ENCODE data around the gene TDP2.
"Not testable (repeated sequence)": the region's sequence is repeated elsewhere in the genome, so short reads cannot be mapped to it uniquely, and the experiment has no call there.

The TDP2 gene

GRCh38 chr6:24646771-24647170, 19.9 kb downstream of the TDP2 start:
- DNase-seq (ENCODE audit: low read depth) = no peak

GRCh38 chr6:24644377-24644776, 22.3 kb downstream of the TDP2 start:
- no peak for DNase-seq (ENCODE audit: low read depth)

GRCh38 chr6:24643920-24644319, 22.8 kb downstream of the TDP2 start:
- no peak for DNase-seq (ENCODE audit: low read depth)

- no peak for DNase-seq (ENCODE audit: low read depth)
Measured at GRCh38 chr6:24642061-24642460, 24.6 kb downstream of the TDP2 start.

- DNase-seq (ENCODE audit: low read depth) = not testable (repeated sequence)
Measured at GRCh38 chr6:24640631-24641030, 26.1 kb downstream of the TDP2 start.

- DNase-seq (ENCODE audit: low read depth) = no peak
Measured at GRCh38 chr6:24640166-24640565, 26.5 kb downstream of the TDP2 start.

GRCh38 chr6:24636681-24637080, 30.0 kb downstream of the TDP2 start:
- DNase-seq (ENCODE audit: low read depth) = no peak

- no peak for DNase-seq (ENCODE audit: low read depth)
Measured at GRCh38 chr6:24632573-24632972, 34.1 kb downstream of the TDP2 start.

GRCh38 chr6:24631671-24632070, 35.0 kb downstream of the TDP2 start:
- DNase-seq (ENCODE audit: low read depth) = no peak

- no peak for DNase-seq (ENCODE audit: low read depth)
Measured at GRCh38 chr6:24630856-24631505, 35.7 kb downstream of the TDP2 start.

- no peak for DNase-seq (ENCODE audit: low read depth)
Measured at GRCh38 chr6:24621626-24622289, 44.9 kb downstream of the TDP2 start.

GRCh38 chr6:24620637-24621036, 46.1 kb downstream of the TDP2 start:
- DNase-seq (ENCODE audit: low read depth) = no peak

GRCh38 chr6:24619661-24620060, 47.0 kb downstream of the TDP2 start:
- no peak for DNase-seq (ENCODE audit: low read depth)

GRCh38 chr6:24614648-24615047, 52.1 kb downstream of the TDP2 start:
- no peak for DNase-seq (ENCODE audit: low read depth)

GRCh38 chr6:24614043-24614420, 52.7 kb downstream of the TDP2 start:
- no peak for DNase-seq (ENCODE audit: low read depth)

GRCh38 chr6:24613361-24614042, 53.2 kb downstream of the TDP2 start:
- no peak for DNase-seq (ENCODE audit: low read depth)

- DNase-seq (ENCODE audit: low read depth) = no peak
Measured at GRCh38 chr6:24610672-24611071, 56.0 kb downstream of the TDP2 start.

- DNase-seq (ENCODE audit: low read depth) = no peak
Measured at GRCh38 chr6:24607310-24608105, 59.2 kb downstream of the TDP2 start.

GRCh38 chr6:24606200-24606930, 60.3 kb downstream of the TDP2 start:
- DNase-seq (ENCODE audit: low read depth) = no peak

GRCh38 chr6:24603241-24603640, 63.5 kb downstream of the TDP2 start:
- no peak for DNase-seq (ENCODE audit: low read depth)

- no peak for DNase-seq (ENCODE audit: low read depth)
Measured at GRCh38 chr6:24600903-24601302, 65.8 kb downstream of the TDP2 start.

All from stimulated activated CD8-positive, alpha-beta memory T cell treated with anti-CD3 and anti-CD28 coated beads, Interleukin-7, amount 100 ng/mL, for 24 hours (primary cell).